ENCODE measurements around the gene KRT31. TPM values are rescaled to one million over a fixed set of nuclear protein-coding genes. Genes with fewer than 3 reads are reported as not detected.

Gene KRT31
- total RNA-seq, 1 experiment from 2014 or later = not detected

DNA sequence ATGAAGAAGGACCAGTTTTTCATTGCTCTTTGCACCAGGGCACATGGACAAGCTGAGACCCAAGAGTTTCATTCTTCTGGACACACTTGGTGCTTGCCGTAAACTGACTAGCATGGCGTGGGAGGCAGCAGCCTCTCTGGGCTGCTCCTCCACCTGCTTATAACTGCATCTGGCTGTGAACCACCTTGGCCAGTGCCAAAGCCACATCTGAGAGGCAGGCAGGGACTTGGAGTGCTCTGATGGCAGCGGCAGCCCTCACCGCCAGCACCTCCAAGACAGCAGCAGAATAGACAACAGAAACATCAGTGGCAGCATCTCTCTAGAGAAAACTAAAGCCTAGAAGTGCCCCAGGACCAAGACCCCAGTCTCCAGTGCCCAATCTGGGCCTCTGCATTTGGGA is 22.3 kb upstream of the KRT31 start:
- ChIA-PET CTCF (no interaction called here), POLR2A (no interaction called here)
- intact Hi-C loops (cut with micrococcal nuclease; ENCODE audit: unreplicated experiment) = no loop called here
- ATAC-seq = no peak
- Histone ChIP-seq H3K4me1 (ENCODE audit: control insufficient read depth, insufficient read depth, low read length) (peaks cover 12% of the 10 kb centered on the region; the same call in 1 of the 2 replicates), H3K4me3 (ENCODE audit: low read depth in 2 of 2, low read length in 2 of 2) (no peak overlapping the region), H3K27me3 (ENCODE audit: control insufficient read depth, insufficient read depth, low read length) (no peaks in the 10 kb centered on the region), H3K36me3 (ENCODE audit: control insufficient read depth, insufficient read depth, low read length) (no peaks in the 10 kb centered on the region), H3K9me3 (ENCODE audit: control insufficient read depth, insufficient read depth, low read depth, low read length) (no peaks in the 10 kb centered on the region), H3K27ac (ENCODE audit: low read length) (no peak overlapping the region)
- in situ Hi-C loops (cut with HindIII; ENCODE audit: low pct_unique_long_range_greater_than_20kb, low sequenced_read_pairs) = no loop called here
- DNase-seq (ENCODE audit: low read depth, low spot score) = no peak
- BruUV-seq (replicated peaks) = no TSS peak
- TF ChIP-seq SIN3A (IDR thresholded peaks at IDR 0.05; ENCODE audit: borderline replicate concordance, insufficient read depth, low read depth, low read length) (no peak), POLR2AphosphoS5 (IDR thresholded peaks at IDR 0.05; ENCODE audit: low read depth, low read length) (no peak), TCF7L2 (IDR thresholded peaks at IDR 0.05; ENCODE audit: low read depth, low read length) (no peak)
- TF ChIP-seq, protein P1, sequence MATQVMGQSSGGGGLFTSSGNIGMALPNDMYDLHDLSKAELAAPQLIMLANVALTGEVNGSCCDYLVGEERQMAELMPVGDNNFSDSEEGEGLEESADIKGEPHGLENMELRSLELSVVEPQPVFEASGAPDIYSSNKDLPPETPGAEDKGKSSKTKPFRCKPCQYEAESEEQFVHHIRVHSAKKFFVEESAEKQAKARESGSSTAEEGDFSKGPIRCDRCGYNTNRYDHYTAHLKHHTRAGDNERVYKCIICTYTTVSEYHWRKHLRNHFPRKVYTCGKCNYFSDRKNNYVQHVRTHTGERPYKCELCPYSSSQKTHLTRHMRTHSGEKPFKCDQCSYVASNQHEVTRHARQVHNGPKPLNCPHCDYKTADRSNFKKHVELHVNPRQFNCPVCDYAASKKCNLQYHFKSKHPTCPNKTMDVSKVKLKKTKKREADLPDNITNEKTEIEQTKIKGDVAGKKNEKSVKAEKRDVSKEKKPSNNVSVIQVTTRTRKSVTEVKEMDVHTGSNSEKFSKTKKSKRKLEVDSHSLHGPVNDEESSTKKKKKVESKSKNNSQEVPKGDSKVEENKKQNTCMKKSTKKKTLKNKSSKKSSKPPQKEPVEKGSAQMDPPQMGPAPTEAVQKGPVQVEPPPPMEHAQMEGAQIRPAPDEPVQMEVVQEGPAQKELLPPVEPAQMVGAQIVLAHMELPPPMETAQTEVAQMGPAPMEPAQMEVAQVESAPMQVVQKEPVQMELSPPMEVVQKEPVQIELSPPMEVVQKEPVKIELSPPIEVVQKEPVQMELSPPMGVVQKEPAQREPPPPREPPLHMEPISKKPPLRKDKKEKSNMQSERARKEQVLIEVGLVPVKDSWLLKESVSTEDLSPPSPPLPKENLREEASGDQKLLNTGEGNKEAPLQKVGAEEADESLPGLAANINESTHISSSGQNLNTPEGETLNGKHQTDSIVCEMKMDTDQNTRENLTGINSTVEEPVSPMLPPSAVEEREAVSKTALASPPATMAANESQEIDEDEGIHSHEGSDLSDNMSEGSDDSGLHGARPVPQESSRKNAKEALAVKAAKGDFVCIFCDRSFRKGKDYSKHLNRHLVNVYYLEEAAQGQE (IDR thresholded peaks at IDR 0.05; ENCODE audit: insufficient read depth in 1 of 2, low read depth in 2 of 2, low read length in 1 of 2) = no peak
- TF ChIP-seq, protein P2, sequence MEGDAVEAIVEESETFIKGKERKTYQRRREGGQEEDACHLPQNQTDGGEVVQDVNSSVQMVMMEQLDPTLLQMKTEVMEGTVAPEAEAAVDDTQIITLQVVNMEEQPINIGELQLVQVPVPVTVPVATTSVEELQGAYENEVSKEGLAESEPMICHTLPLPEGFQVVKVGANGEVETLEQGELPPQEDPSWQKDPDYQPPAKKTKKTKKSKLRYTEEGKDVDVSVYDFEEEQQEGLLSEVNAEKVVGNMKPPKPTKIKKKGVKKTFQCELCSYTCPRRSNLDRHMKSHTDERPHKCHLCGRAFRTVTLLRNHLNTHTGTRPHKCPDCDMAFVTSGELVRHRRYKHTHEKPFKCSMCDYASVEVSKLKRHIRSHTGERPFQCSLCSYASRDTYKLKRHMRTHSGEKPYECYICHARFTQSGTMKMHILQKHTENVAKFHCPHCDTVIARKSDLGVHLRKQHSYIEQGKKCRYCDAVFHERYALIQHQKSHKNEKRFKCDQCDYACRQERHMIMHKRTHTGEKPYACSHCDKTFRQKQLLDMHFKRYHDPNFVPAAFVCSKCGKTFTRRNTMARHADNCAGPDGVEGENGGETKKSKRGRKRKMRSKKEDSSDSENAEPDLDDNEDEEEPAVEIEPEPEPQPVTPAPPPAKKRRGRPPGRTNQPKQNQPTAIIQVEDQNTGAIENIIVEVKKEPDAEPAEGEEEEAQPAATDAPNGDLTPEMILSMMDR (IDR thresholded peaks at IDR 0.05) = no peak

GRCh38 chr17:41418116-41418860 is 20.9 kb upstream of the KRT31 start:
- Histone ChIP-seq H3K4me3 (ENCODE audit: low read depth in 2 of 2, low read length in 2 of 2) (no peak overlapping the region), H3K4me1 (ENCODE audit: control insufficient read depth, insufficient read depth, low read length) (peaks cover 14% of the 10 kb centered on the region; the same call in 1 of the 2 replicates), H3K27ac (ENCODE audit: low read length) (no peak overlapping the region; the same call in 1 of the 2 replicates), H3K27me3 (ENCODE audit: control insufficient read depth, insufficient read depth, low read length) (no peaks in the 10 kb centered on the region), H3K36me3 (ENCODE audit: control insufficient read depth, insufficient read depth, low read length) (no peaks in the 10 kb centered on the region), H3K9me3 (ENCODE audit: control insufficient read depth, insufficient read depth, low read depth, low read length) (no peaks in the 10 kb centered on the region)
- CTCF ChIA-PET = interaction anchor here (1.1 to 1.6 kb wide), 2 partner anchors 8 to 12 kb away, joined by 4 read pairs; no protein-coding TSS in a partner anchor
- ATAC-seq (no peak), DNase-seq (ENCODE audit: low read depth, low spot score) (no peak)
- no TSS peak for BruUV-seq (replicated peaks)
- no peak for TF ChIP-seq SIN3A (IDR thresholded peaks at IDR 0.05; ENCODE audit: borderline replicate concordance, insufficient read depth, low read depth, low read length)
- no peak for TF ChIP-seq POLR2AphosphoS5 (IDR thresholded peaks at IDR 0.05; ENCODE audit: low read depth, low read length)
- TF ChIP-seq, protein P2 (IDR thresholded peaks at IDR 0.05) = no peak
- TF ChIP-seq, protein P1 (IDR thresholded peaks at IDR 0.05; ENCODE audit: insufficient read depth in 1 of 2, low read depth in 2 of 2, low read length in 1 of 2) = no peak
- TF ChIP-seq TCF7L2 (IDR thresholded peaks at IDR 0.05; ENCODE audit: low read depth, low read length) = no peak
- POLR2A ChIA-PET = interaction anchor here (0.6 kb wide), 1 partner anchor 802 kb away, joined by 3 read pairs; no protein-coding TSS in a partner anchor
- intact Hi-C loops (cut with micrococcal nuclease; ENCODE audit: unreplicated experiment) = no loop called here
- in situ Hi-C loops (cut with HindIII; ENCODE audit: low pct_unique_long_range_greater_than_20kb, low sequenced_read_pairs) = no loop called here

All from Panc1 (cell line).